Measurements from ENCODE around the gene ACTR1A.

GRCh38 chr10:102508506-102508905 lies 6.0 kb upstream of the ACTR1A start:
- TF ChIP-seq CTCF (IDR thresholded peaks at IDR 0.05) (no peak), EP300 (IDR thresholded peaks at IDR 0.05) (no peak), POLR2A (IDR thresholded peaks at IDR 0.05) (no peak)
